Fibroblast of mammary gland (primary cell): ENCODE results near the gene ARF1.
A peak's percentile ranks its signal among the peaks of the same experiment; 100 is the strongest.

Experiments
- DNase-seq: peaks from one replicate; pipeline ENCODE4 v3.0.0-alpha.2; 2010; ENCODE audit warnings: low read depth
- H3K4me3 ChIP-seq: 2 replicates; pipeline ENCODE4 v1.5.1; 2011; ENCODE audit warnings: low read depth, mild to moderate bottlenecking, low read length, moderate library complexity; ENCODE audit not compliant: control insufficient read depth
- CTCF ChIP-seq: conservative IDR thresholded peaks from 2 replicates; pipeline ENCODE4 v1.5.1; 2011; ENCODE audit warnings: low read depth, low read length, inconsistent platforms; ENCODE audit not compliant: control insufficient read depth, insufficient read depth

ARF1 gene

GRCh38 chr1:228114827-228115226 is 32.3 kb downstream of the ARF1 start:
- no peak for DNase-seq
- TF ChIP-seq CTCF: no peak
- H3K4me3 ChIP-seq: no peak overlapping the region

- no peak overlapping the region for H3K4me3 ChIP-seq
- TF ChIP-seq CTCF: no peak
- DNase-seq: no peak
These were observed 34.8 kb downstream of the ARF1 start for GRCh38 chr1:228117335-228117734.

- no peak for TF ChIP-seq CTCF
- DNase-seq: no peak
These were observed 35.5 kb downstream of the ARF1 start for GRCh38 chr1:228118040-228118439.

GRCh38 chr1:228120351-228120750 is 37.8 kb downstream of the ARF1 start:
- no peak for DNase-seq
- no peak overlapping the region for H3K4me3 ChIP-seq
- no peak for TF ChIP-seq CTCF

More at GRCh38 chr1:228118040-228118439, 35.5 kb downstream of the ARF1 start:
- no peak overlapping the region for H3K4me3 ChIP-seq

- no peak overlapping the region for H3K4me3 ChIP-seq
- DNase-seq: peak; percentile 50
- no peak for TF ChIP-seq CTCF
These were observed 38.5 kb downstream of the ARF1 start for GRCh38 chr1:228120857-228121489.

GRCh38 chr1:228122921-228123441 is 40.5 kb downstream of the ARF1 start:
- H3K4me3 ChIP-seq: no peak overlapping the region
- no peak for DNase-seq
- TF ChIP-seq CTCF: no peak
